G401 (cell line): ENCODE results near the gene STAT4. TPM values are rescaled to one million over a fixed set of nuclear protein-coding genes. Genes with fewer than 3 reads are reported as not detected.
A peak's percentile ranks its signal among the peaks of the same experiment; 100 is the strongest.

Experiments
- DNase-seq: peaks from one replicate; pipeline ENCODE4 v3.0.0-alpha.2; 2015; ENCODE audit warnings: low spot score
- in situ Hi-C: cut with HindIII; loops from 2 replicates; pipeline ENCODE4 v1.10.0; 2016; ENCODE audit warnings: low sequenced_read_pairs, mixed read lengths
- total RNA-seq: library from RNA; depleted of rRNA; stranded (reverse); fragments of >200 nt; shearing (Covaris generic); gene quantifications from 2 replicates; pipeline ENCODE4 v1.2.3, GENCODE V29; 2014

Gene STAT4
- total RNA-seq, 1 experiment from 2014 or later = not detected

DNA sequence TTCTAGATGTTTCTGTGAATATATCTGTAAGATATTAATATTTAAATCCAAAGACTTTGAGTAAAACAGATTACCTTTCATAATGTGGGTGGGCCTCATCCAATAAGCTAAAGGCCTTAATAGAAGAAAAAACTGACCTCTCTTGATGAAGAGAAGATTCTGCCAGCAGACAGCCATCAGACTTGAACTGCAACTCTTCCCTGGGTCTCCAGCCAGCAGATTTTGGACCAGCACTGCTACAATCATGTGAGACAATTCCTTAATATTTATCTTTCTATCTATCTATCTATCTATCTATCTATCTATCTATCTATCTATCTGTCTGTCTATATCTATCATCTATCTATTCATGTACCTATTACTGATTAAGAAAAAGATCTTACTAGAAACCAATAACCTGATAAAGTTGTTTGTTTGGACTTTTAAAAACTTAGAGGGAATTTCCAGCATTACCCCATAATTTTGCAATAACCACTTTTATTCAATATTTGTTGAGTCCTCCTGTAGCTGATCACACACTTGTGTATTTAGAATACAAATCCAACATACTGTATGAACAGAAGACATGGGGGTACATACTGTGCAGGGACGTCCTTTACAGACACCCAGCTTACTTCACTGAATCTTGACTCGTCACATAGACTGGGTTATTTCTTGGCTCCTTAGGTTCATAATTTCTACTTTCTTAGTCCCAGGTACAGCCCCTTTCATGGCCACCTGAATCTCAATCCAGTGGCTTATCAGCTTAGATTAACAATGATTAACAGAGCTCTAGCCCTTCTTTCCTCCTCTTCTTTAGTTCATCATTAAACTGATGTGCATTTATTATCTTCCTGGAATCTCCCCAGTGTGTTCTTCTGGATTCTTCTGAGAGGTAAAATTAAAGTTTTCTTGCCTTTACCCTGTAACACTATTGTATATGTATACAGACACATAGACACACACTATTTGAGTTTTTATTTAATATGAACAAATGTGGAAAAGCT, 27.2 kb upstream of the STAT4 start:
- no peak for DNase-seq
- in situ Hi-C loops = no loop called here

DNA sequence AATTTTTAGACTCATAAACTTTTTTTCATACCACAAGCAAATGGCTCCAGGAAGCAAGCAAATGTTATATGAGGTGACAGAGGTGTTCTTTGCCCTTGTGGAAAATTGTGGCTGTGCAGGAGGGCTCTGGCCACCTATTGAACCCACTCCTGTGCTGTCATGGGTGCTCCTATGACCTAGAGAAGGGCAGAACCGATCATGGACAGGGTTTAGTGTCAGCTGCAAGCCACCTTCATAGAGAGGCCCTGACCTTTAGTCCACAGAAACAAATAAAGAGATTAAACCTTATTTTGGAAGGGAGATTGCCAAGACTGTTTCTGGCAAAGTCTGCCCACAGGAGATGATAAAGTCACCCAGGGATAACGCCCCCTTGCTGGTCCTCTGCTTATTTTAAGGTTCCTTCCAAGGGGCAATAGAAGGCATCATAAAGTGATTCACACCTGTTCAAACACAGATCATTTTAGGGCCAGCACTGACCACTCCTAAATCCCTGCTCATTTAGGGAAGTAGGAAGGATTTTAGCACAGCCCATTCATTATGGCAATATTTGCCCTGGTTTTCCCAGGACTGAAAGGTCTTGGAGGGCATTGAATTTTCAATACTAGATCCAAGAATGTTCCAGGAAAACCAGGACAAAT, 26.1 kb upstream of the STAT4 start:
- in situ Hi-C loops = no loop called here
- DNase-seq = no peak

DNA sequence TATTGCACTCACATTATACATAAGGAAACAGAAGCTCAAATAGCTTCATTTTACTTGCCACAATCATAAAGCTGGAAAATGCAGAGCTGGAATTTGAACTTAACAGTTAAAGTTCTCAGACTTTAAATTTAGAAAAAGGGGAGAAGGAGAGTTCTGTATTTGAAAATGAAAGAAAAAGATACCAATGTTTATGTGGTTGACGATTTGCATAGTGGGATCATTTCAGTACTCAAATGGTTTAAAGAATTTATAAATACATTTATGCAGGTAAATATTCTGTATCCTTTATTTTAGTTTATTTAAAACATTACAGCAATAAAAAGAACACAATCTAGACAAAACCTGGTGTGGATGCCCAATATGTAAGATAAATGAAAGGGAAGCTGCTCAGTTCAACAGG, 25.5 kb upstream of the STAT4 start:
- DNase-seq = no peak
- in situ Hi-C loops = no loop called here

DNA sequence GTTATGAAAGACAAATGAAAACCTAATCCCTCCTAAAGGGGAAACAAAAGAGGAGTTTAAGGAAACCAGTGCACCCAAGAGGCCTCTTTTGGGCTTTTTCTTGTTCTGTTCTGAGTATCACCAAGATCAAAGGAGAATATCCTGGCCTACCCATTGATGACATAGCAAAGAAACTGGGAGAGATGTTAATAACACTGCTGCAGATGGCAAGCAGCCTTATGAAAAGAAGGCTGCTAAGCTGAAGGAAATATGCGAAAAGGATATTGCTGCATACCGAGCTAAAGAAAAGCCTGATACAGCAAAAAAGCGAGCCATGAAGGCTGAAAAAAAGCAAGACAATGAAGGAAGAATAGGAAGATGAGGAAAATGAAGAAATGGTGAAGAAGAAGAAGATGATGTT, 23.6 kb upstream of the STAT4 start:
- in situ Hi-C loops = no loop called here
- no peak for DNase-seq

DNA sequence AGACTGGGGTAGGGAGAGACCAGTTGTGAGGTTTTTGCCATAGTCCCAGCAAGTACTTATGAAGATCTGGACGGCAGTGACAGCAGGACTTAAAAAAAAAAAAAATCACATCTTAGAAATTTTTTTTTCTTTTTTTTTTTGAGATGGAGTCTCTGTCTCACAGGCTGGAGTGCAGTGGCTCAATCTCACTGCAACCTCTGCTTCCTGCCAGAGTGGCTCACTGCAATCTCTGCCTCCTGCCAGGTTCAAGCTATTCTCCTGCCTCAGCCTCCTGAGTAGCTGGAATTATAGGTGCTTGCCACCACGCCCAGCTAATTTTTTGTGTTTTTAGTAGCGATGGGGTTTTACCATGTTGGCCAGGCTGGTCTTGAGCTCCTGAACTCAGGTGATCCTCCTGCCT, 22.4 kb upstream of the STAT4 start:
- no peak for DNase-seq
- in situ Hi-C loops = no loop called here

DNA sequence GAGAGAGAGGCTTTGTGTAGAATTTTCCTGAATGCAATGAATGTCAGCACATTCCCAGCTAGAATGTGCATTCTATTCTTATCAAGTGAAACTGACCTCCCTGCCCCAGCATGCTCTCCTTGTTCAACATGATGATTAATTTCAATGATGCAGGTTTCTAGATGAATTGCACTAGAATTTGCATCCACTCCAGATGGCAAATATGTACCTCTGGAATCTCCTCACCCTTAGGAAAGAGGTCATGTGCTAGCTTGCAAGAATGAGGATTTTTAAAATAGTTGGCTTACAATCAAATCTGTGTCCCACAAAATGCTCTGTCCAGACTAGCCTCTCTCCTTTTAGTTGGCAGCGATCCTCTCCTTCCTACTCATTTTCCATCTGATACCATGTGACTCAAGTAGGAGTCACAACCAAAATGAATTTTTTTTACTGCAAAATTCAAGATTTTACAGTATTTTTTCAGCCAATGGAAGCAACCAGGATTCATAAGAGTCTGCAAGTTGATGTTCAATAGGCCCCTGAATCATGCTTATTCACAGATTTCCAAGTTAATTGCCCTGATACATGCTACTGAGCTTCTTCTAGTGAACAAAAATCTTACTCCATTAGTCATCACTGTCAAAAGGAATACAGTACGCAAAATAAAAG, 21.0 kb upstream of the STAT4 start:
- no peak for DNase-seq
- in situ Hi-C loops = no loop called here

DNA sequence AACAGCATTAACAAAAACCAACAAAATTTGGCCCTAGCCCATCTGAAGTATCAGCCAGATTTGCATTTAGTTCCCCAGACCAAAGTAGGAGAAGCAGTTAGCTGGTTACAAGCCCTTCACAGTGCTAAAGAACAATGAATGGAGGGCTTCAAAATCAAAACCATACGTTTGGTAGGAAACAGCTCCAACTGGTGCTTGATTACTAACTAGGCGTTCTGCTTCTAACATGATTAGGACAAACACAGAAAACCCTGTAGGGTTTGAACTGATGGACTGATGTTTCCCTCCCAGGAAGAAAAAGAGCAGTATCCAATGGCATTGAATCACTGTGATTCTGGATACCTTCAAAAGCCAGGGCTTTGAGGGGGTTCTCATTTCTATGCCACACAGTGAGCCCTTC, 20.5 kb upstream of the STAT4 start:
- in situ Hi-C loops = no loop called here
- no peak for DNase-seq

DNA sequence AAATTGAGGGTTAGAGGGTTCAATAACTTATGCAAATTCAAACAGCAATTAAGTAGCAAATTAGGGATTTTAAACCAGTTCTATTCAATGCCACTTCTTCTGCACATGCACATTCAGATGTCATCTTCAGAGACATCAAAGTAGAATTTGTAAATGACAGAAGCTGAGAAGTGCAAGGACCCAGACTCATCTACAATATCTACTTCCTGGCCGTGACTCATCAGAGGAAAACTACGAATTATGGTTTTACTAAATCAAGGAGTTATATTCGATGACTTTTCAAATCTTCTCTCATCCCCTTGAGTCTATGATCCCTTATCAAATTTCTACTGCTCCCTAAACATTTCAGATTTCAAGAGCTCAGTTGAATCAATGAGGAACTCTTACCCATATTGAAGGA, 20.0 kb upstream of the STAT4 start:
- no peak for DNase-seq
- in situ Hi-C loops = no loop called here

DNA sequence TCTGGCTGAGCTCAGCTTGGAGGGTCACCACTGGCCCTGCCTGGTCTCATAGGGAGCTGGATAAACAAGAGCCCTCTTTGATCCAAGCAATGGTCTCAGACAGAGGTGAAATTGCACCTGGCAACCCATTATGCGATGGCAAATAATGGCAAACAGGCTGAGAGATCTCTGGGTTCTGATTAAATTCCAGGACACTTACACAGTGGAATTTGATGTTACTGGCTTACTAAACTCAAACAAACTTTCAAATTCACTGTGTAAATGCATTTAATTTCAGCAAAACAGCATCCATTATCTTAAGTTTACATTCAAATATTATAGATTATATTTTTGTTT, 19.5 kb upstream of the STAT4 start:
- DNase-seq = no peak
- in situ Hi-C loops = no loop called here

DNA sequence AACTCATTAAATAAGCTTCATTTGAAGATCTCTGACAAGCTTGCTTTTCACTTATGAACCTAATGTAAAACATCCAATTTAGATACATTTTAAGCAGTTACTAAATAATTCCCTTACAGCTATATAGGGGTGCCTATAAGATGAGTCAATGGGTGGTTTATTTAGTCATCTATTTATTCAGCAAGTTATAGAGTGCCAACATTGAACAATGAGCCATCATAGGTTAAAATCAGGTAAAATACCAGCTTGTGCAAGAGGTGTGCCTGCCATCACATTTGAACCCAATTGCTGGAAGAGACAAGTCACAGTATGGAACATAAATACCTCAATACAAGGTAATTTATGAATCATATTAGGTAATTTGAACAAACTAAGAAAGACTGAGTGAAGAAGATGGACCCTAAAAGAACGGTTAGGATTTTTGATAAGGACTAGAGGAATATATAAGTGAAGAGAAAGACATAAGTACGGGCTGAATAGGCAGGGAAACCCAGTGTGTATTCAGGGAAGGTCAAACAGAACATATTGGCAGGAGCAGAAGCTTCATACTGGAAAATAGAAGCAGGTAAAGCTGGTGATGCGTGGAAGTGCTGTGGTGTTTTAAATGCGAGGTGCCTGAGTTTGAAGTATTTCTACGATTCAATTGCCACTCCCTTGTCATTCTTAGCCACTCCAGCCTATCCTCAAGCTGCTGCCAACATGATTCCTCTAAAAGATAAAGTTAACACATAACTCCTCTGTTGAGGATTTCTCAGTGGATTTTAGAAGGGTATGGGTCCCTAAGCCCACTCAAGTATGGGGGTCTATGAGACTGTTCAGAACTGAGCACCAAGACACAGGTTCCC, 18.9 kb upstream of the STAT4 start:
- in situ Hi-C loops = no loop called here
- DNase-seq = no peak

DNA sequence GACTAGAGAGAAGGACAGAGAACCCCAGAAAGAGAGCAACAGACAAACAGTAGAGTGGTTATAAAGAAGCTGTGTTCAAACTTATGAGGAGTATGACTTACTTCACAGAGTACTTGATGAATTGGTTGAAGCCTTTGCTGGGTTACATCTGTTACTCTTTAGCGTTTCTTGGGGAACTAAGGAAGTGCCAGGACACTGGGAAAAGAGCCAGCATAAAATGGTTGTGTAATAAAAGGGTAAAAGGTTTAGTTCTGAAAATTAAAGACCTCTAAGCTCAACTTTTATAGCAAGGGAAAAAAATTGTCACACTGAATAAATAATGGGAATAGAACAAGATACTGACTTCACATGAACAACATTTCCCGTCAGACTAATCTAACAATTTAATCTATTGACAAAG, 17.0 kb upstream of the STAT4 start:
- in situ Hi-C loops = no loop called here
- DNase-seq = no peak

DNA sequence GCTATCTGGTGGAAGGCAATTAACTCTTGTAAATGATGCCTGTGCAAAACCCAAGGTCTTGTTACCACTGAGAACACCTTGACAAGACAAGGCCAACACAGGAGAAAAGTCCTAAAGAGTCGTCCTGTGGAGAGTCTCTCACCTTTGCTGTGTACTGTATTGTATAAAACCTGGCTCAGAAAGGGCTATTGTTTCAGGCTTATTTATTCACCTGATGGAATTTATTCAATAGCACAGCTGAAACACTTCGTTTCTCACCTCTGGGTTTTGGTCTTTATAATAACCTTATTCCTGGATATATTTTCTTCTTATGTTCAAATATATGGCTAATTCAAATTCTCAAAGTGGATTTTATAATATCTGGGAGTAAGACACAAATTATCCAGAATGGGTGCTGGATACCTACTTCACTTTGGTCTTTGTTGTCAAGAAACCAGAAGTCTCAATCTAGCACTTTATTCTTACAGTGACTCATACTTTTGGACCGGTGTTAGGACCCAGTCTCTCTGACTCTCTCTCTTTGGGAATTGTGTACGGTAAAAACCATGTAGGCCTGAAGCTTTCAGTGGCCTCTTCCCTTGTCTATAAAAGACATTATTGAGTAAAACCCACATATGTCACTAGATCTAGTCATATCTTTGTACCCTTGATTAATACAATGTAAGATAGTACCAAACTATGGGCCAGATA, 16.1 kb upstream of the STAT4 start:
- no peak for DNase-seq
- in situ Hi-C loops = no loop called here

DNA sequence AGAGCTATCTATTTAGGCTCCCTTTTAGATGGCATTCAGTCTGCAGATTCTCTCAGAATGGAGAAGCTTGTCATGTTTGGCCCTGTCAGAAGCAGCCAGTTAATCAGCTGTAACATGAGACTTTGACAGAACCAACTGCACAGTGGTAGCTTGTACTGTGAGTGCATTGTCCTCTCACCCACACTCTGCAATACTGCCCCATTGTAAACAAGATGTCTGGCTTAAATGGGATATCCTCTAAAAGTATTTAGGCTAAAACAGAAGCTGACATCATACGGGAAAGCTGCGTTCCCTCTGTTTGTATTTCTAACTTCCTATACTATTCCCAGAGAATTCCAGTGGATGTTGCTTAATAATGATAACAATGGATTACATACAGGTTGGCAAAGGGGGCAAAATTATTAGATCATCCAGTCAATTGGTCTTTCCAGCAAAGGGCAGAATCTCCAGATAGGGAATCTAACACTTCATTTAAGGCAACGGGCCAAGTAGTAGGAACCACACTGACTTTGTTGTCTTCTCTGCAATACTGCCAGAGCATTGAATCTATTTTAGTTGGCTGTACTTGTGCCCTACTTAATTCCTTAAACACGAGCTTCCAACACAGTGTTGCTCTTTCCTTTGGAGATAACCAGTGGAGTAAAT, 15.4 kb upstream of the STAT4 start:
- no peak for DNase-seq
- in situ Hi-C loops = no loop called here

DNA sequence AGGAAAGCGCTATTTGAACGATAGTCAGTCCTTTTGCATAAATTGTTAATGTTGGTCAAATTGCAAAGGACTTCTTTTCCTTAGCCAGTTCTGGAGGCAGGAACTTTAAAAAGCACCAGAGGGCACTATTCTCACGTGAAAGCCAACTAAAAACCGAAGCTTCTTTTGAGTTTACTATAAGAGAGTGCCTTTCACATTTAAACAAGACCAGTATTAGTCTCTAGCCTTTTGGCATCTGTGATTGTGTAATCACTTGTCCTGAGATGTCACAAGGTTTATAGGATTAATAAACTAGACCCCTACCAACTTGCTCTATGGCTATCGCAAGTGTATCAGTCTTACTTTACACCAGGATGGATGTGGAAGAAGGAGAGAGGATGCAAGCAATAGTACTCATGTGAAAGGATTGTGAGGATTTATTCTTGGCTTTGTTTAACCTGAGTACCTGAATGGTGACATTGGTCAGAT, 14.4 kb upstream of the STAT4 start:
- peak; percentile 28 for DNase-seq

DNA sequence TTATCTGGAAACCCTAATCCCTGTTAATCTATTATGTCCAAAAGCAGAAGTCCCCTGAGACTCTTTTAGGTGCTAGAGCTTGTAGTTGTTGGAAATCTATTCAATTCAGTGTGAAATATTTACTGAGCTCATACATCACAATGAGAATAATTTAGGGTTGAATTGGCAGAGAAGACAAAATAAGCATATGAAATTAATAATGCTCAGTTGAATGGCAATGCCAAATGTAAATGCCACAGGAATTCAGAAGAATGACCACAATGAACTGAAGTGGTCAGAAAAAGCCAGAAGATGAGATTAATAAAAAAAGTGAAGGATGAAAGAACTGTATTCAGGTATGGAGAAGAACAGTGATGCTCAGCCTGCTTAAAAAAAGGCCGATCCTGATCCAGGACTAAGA, 8.0 kb upstream of the STAT4 start:
- no peak for DNase-seq
- in situ Hi-C loops = no loop called here

More for the DNA sequence above, 14.4 kb upstream of the STAT4 start:
- in situ Hi-C loops = no loop called here

DNA sequence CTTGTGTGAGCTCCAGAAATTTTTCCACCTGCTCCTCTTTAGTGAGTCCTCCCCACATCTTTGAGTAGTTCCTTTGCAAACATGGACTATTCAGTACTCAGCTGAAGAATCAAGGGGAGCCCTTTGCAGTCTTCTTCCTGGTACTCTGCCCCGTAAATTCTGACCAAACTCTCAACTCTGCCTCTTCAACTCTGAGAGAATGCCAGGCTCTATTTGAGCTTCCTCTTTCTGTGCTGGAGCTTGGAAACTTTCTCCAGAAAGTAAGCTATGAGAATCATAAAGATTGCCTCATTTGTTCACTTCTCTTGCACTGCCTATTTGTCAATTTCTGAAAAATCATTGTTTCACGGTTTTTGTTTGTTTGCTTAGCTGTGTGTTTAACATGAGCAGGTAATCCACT, 7.4 kb upstream of the STAT4 start:
- in situ Hi-C loops = no loop called here

DNA sequence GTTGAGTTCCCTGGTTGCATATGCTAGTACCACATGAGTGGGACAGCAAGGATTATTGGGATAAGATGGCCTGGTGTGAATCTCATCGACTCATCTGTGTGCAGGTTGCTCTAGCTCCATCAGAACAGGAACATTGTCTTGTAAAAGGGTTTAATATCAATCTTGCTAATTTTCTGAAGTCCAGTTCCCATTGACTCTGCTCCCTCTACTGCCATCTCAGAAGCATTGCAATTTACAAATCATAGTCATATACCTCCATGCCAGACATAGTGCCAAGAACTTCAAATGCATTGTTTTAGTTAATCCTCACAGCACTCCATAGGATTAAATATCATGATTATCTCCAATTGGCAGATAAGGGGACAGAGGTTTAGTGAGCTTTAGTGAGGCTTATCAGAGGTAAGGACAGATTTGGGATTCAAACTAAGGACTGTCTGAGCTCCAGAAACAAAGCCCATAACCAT, 4.8 kb upstream of the STAT4 start:
- DNase-seq = peak; percentile 20
- in situ Hi-C loops = no loop called here

More for the DNA sequence above, 7.4 kb upstream of the STAT4 start:
- DNase-seq = no peak

DNA sequence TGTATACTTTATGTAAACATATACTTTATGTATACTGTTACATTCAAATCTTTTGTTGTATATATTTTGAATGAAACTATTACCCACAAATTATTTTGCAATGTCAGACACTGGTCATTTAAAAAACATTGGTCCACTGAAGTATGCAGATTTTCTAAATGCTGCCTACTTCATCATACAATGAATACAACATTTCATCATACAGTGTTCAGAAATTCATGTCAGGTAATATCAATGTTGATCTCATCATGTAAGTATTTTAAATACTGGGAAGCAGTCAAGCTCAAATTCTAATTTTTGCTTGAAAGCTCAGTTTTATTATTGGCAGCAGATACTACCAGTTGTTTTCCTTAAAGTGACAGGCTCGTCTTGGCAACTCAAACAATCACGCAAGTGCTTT, 2.9 kb upstream of the STAT4 start:
- in situ Hi-C loops = no loop called here
- no peak for DNase-seq
